ENCODE results near the gene C16orf46.

The C16orf46 gene

GRCh38 chr16:81070979-81071378, 6.1 kb downstream of the C16orf46 start:
- H3K27ac ChIP-seq (ENCODE audit: low read length) = no peak overlapping the region
- H3K9ac ChIP-seq (ENCODE audit: low read depth, low read length) = no peak overlapping the region
- H4K20me1 ChIP-seq (ENCODE audit: insufficient read depth, low read length) = no peaks in the 10 kb centered on the region
- no peaks in the 10 kb centered on the region for H3K36me3 ChIP-seq (ENCODE audit: insufficient read depth, low read length)
- H2AFZ ChIP-seq (ENCODE audit: low read depth, low read length) = no peak overlapping the region
- H3K79me2 ChIP-seq (ENCODE audit: insufficient read depth, low read length) = no peaks in the 10 kb centered on the region
- H3K9me3 ChIP-seq (ENCODE audit: insufficient read depth, low read length, severe bottlenecking) = no peaks in the 10 kb centered on the region
- DNase-seq = no peak
- no peak overlapping the region for H3K4me3 ChIP-seq (ENCODE audit: low read depth in 1 of 2, low read length in 2 of 2)
- H3K4me2 ChIP-seq (ENCODE audit: insufficient read depth, low read length) = no peak overlapping the region
- peaks cover 5% of the 10 kb centered on the region for H3K4me1 ChIP-seq (ENCODE audit: insufficient read depth, low read length)
- TF ChIP-seq CTCF (IDR thresholded peaks at IDR 0.05; ENCODE audit: borderline replicate concordance, extremely low read depth, low read length, poor library complexity, severe bottlenecking) (no peak), EZH2 (IDR thresholded peaks at IDR 0.05; ENCODE audit: borderline replicate concordance, low read depth, low read length, severe bottlenecking) (no peak)
- no peaks in the 10 kb centered on the region for H3K27me3 ChIP-seq (ENCODE audit: insufficient read depth, low read length, poor library complexity)
- no peak for ATAC-seq (ENCODE audit: insufficient read depth, low read depth)

GRCh38 chr16:81069063-81069462, 8.0 kb downstream of the C16orf46 start:
- no peaks in the 10 kb centered on the region for H3K79me2 ChIP-seq (ENCODE audit: insufficient read depth, low read length)
- H3K9me3 ChIP-seq (ENCODE audit: insufficient read depth, low read length, severe bottlenecking) = no peaks in the 10 kb centered on the region
- H3K27ac ChIP-seq (ENCODE audit: low read length) = no peak overlapping the region
- no peak overlapping the region for H2AFZ ChIP-seq (ENCODE audit: low read depth, low read length)
- H3K36me3 ChIP-seq (ENCODE audit: insufficient read depth, low read length) = no peaks in the 10 kb centered on the region
- H3K4me2 ChIP-seq (ENCODE audit: insufficient read depth, low read length) = no peak overlapping the region
- no peaks in the 10 kb centered on the region for H4K20me1 ChIP-seq (ENCODE audit: insufficient read depth, low read length)
- no peak overlapping the region for H3K4me3 ChIP-seq (ENCODE audit: low read depth in 1 of 2, low read length in 2 of 2)
- TF ChIP-seq EZH2 (IDR thresholded peaks at IDR 0.05; ENCODE audit: borderline replicate concordance, low read depth, low read length, severe bottlenecking) (no peak), CTCF (IDR thresholded peaks at IDR 0.05; ENCODE audit: borderline replicate concordance, extremely low read depth, low read length, poor library complexity, severe bottlenecking) (no peak)
- DNase-seq (no peak), ATAC-seq (ENCODE audit: insufficient read depth, low read depth) (no peak)
- H3K9ac ChIP-seq (ENCODE audit: low read depth, low read length) = no peak overlapping the region
- no peaks in the 10 kb centered on the region for H3K4me1 ChIP-seq (ENCODE audit: insufficient read depth, low read length)
- H3K27me3 ChIP-seq (ENCODE audit: insufficient read depth, low read length, poor library complexity) = no peaks in the 10 kb centered on the region

GRCh38 chr16:81067166-81067565, 9.9 kb downstream of the C16orf46 start:
- DNase-seq (no peak), ATAC-seq (ENCODE audit: insufficient read depth, low read depth) (no peak)
- TF ChIP-seq EZH2 (IDR thresholded peaks at IDR 0.05; ENCODE audit: borderline replicate concordance, low read depth, low read length, severe bottlenecking) (no peak), CTCF (IDR thresholded peaks at IDR 0.05; ENCODE audit: borderline replicate concordance, extremely low read depth, low read length, poor library complexity, severe bottlenecking) (no peak)
- H3K9me3 ChIP-seq (ENCODE audit: insufficient read depth, low read length, severe bottlenecking) = no peaks in the 10 kb centered on the region
- no peaks in the 10 kb centered on the region for H3K27me3 ChIP-seq (ENCODE audit: insufficient read depth, low read length, poor library complexity)
- no peaks in the 10 kb centered on the region for H3K79me2 ChIP-seq (ENCODE audit: insufficient read depth, low read length)
- H3K27ac ChIP-seq (ENCODE audit: low read length) = no peak overlapping the region
- no peak overlapping the region for H3K4me3 ChIP-seq (ENCODE audit: low read depth in 1 of 2, low read length in 2 of 2)
- no peak overlapping the region for H2AFZ ChIP-seq (ENCODE audit: low read depth, low read length)
- no peaks in the 10 kb centered on the region for H4K20me1 ChIP-seq (ENCODE audit: insufficient read depth, low read length)
- H3K9ac ChIP-seq (ENCODE audit: low read depth, low read length) = no peak overlapping the region
- no peaks in the 10 kb centered on the region for H3K36me3 ChIP-seq (ENCODE audit: insufficient read depth, low read length)
- no peak overlapping the region for H3K4me2 ChIP-seq (ENCODE audit: insufficient read depth, low read length)
- H3K4me1 ChIP-seq (ENCODE audit: insufficient read depth, low read length) = no peaks in the 10 kb centered on the region

GRCh38 chr16:81066681-81067080, 10.4 kb downstream of the C16orf46 start:
- H3K9ac ChIP-seq (ENCODE audit: low read depth, low read length) = no peak overlapping the region
- H3K79me2 ChIP-seq (ENCODE audit: insufficient read depth, low read length) = no peaks in the 10 kb centered on the region
- DNase-seq (no peak), ATAC-seq (ENCODE audit: insufficient read depth, low read depth) (no peak)
- no peaks in the 10 kb centered on the region for H4K20me1 ChIP-seq (ENCODE audit: insufficient read depth, low read length)
- no peak overlapping the region for H3K4me3 ChIP-seq (ENCODE audit: low read depth in 1 of 2, low read length in 2 of 2)
- H3K9me3 ChIP-seq (ENCODE audit: insufficient read depth, low read length, severe bottlenecking) = no peaks in the 10 kb centered on the region
- no peaks in the 10 kb centered on the region for H3K27me3 ChIP-seq (ENCODE audit: insufficient read depth, low read length, poor library complexity)
- H3K27ac ChIP-seq (ENCODE audit: low read length) = no peak overlapping the region
- no peak overlapping the region for H3K4me2 ChIP-seq (ENCODE audit: insufficient read depth, low read length)
- H3K4me1 ChIP-seq (ENCODE audit: insufficient read depth, low read length) = no peaks in the 10 kb centered on the region
- TF ChIP-seq CTCF (IDR thresholded peaks at IDR 0.05; ENCODE audit: borderline replicate concordance, extremely low read depth, low read length, poor library complexity, severe bottlenecking) (no peak), EZH2 (IDR thresholded peaks at IDR 0.05; ENCODE audit: borderline replicate concordance, low read depth, low read length, severe bottlenecking) (no peak)
- H2AFZ ChIP-seq (ENCODE audit: low read depth, low read length) = no peak overlapping the region
- no peaks in the 10 kb centered on the region for H3K36me3 ChIP-seq (ENCODE audit: insufficient read depth, low read length)
